ENCODE results near the gene MYMX.

GRCh38 chr6:44169886-44170570, 46.7 kb upstream of the MYMX start:
- TF ChIP-seq EP300 (conservative IDR thresholded peaks at IDR 0.05; ENCODE audit: poor library complexity, severe bottlenecking), result no peak
- TF ChIP-seq CTCF (IDR thresholded peaks at IDR 0.05; ENCODE audit: poor library complexity, severe bottlenecking), result no peak
- no peak for TF ChIP-seq MXI1 (conservative IDR thresholded peaks at IDR 0.05; ENCODE audit: poor library complexity, severe bottlenecking)
- no peak for TF ChIP-seq POLR2AphosphoS5 (IDR thresholded peaks at IDR 0.05)
- TF ChIP-seq TAF1 (IDR thresholded peaks at IDR 0.05; ENCODE audit: low read depth), result no peak

All from neural cell (in vitro differentiated cells).